AG20443 (cell line): Measurements from ENCODE around the gene VDR.
"Not testable (repeated sequence)": the region's sequence is repeated elsewhere in the genome, so short reads cannot be mapped to it uniquely, and the experiment has no call there.

ENCODE experiments used
- DNase-seq: peaks from one replicate; pipeline ENCODE4 v3.0.0; 2012; ENCODE audit warnings: low spot score, mixed read lengths

The VDR gene

GRCh38 chr12:47828976-47829482, 75.8 kb downstream of the VDR start:
- DNase-seq = peak; percentile 92

DNA sequence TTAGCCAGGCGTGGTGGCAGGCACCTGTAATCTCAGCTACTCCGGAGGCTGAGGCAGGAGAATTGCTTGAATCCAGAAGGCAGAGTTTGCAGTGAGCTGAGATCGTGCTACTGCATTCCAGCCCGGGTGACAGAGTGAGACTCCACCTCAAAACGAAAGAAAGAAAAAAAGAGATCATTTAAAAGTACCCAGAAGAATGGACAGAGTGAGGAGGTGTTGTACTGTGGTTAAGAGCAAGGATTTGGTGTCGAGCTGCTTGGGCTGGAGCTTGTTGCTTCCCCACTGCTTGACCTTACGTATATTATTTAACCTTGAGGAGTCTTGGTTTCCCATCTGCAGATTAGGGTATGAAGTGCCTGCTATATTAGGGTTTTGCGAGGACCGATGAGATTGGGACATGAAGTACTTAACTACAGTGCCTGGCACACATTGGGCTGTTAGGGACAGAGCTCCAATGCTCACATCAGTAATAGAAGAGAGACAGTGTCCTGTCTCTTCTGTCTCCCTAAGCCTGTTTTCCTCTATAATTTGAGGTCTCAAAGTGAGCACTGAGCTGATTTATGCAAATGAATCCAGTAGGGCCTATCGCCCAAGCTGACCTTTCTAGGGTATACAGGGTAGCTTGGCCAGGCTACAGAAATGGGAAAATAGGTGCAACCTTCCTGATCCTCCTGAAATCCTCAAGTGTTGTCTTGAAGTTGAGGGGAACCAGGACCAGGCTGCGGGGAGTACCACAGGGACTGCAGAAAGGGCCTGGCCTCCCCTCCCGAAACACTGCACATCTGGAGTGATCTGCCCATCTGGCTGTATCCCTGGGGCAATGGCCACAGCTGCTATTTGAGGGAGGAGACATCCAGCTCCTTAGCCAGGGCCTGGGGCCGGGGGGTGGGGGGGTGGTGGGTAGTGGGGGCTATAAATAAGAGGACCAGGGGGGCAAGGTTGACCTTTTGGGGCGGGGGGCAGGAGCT, 76.5 kb downstream of the VDR start:
- peak; percentile 47 for DNase-seq

- DNase-seq = no peak
Observed at GRCh38 chr12:47825173-47825639, 79.6 kb downstream of the VDR start.

GRCh38 chr12:47824635-47825034, 80.2 kb downstream of the VDR start:
- DNase-seq = no peak

DNA sequence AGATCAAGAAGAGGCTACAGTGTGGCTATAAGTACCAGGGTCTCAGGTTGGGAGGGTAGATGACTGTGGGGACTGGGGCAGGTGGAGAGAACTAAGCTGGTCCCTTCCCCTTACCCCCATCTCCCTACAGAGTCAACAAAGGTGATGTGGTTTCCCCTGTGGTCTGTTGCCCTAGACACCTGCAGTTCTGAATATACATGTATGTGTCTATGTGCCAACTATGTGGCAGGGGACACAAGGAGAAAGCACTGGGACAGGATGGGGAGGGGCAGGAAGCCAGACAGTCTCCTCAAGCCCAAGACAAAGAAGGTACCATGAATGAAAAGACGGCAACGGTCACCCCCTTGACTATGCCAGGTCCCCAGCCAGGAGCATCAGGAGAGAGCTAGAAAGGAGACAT, 80.6 kb downstream of the VDR start:
- no peak for DNase-seq

- no peak for DNase-seq
Observed at GRCh38 chr12:47823422-47824086, 81.2 kb downstream of the VDR start.

- no peak for DNase-seq
Observed at GRCh38 chr12:47822863-47823262, 81.9 kb downstream of the VDR start.

DNA sequence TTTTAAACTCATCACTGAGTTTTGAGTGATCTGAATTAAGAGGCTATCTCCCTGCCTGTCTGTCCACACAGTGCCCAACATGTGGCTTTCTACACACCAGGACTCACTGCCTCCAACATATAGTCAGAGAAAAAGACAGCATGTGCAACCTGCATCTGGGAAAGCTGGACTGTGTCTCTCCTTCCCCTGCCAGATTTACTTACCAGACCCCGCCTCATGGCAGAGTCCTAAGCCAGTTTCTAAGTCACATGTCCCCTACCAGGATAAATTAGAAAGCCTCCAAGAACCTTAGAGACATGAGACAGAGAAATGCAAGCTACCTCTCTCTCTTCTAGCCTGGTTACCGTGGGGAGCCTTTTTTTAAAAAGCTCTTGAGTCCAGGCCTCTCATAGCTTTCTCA, 82.4 kb downstream of the VDR start:
- DNase-seq = no peak

- peak; percentile 40 for DNase-seq
Observed at GRCh38 chr12:47821346-47821706, 83.5 kb downstream of the VDR start.

DNA sequence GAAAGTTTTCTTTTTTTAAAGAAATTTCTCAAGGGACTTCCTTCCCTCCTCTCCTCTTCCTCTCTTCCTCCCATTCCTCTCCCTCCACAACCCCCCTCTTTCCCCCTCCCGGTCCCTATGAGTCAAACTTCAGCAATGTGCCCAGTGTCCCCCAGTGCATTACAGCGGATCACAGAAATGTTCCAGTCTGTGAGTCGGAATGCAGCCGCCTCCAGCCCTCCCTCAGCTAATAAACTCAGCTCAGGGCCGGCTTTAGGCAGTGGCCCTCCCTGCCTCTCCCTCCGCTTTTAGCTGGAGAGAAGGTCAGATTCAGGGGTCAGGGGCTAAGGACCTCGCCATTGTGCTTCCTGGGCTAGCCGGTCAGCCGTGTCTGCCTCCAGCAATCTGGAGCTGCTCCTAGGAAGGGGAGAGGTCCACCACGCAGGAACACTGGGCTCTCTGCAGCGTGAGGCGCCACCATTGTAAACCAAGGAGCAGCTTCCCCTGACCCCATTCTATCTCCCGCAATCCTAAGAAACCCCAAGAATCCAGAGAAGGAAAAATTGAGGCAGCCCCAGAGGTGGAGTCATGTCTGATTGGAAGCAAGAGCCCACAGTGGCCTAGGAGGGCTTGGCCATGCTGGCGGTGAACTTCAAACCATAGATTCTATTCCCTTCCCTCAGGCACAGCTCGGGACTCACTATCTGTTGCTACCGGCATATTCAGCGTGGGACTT, 84.0 kb downstream of the VDR start:
- DNase-seq = peak; percentile 94

GRCh38 chr12:47819896-47820630, 84.7 kb downstream of the VDR start, which contains the start of gene HDAC7:
HDAC7 (minus strand) TSS chr12:47819903; CDS start chr12:47819785, 118 bp downstream.
- peak; percentile 91 for DNase-seq

DNA sequence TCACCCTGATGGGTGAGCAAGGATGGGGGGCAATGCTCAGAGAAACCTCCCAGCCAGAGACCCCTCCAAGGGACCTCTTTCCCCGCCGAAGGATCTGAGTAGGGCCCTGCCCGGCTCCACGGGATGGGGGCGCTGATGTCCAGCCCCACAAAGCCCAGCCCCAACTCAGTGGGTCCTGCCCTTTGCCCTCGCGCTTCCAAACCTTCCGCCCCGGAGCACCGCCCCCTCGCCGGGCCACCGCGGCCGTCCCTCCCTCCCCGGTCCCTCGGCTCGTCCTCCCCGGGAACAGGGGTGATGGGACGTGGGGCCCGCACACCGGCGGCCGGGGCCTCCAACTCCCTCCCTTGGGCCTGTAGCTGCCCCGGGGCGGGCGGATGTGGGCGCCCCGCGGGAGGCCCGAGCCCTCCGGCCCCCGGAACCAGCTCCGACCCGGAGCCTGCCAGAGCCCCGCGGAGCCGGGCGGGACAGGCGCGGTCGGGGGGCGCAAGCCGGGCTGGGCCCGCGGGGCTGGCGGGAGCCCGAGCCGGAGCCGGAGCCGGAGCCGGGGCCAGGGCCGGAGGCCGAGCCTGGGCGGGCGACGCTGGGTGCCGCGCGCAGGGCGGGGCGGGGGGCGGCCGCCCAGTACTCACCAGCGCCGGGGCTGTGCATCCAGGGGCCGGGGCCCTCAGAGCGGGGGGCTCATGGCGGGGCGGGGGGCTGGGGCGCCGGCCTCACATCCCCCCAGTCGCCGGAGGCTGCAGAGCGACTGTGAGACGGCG, 85.5 kb downstream of the VDR start:
- peak; percentile 52 for DNase-seq

DNA sequence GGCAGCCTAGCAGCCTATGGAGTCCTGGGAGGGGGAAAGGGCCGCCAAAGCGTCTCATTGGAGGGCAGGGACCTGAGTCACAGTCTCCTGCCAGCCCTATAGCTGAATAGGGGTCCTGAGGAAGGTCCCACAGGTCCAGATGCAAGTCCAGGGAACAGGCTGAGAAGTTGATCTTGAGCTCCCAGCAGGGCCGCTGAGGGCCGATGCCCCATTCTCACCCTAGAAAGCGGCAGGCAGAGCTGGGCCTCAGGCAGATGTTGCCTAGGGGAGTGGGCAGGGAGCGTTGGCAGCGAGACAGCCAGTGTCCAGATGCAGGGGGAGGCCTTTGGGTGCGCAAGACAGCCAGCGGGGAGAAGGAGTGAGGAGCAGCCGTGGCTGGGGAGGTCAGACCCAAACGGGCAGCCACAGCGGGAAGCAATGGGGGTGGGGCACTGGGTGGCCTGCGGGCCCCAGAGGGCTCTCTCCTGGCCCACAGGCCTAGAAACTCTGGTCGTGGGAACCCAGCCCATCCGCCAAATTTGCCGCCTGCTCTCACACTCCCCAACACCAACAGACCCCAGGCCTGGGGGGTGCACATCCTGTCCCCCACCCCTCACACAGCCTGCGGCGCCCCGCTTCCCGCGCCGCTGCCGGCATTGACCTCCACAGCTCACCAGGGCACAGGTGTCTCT, 86.2 kb downstream of the VDR start:
- DNase-seq = no peak

DNA sequence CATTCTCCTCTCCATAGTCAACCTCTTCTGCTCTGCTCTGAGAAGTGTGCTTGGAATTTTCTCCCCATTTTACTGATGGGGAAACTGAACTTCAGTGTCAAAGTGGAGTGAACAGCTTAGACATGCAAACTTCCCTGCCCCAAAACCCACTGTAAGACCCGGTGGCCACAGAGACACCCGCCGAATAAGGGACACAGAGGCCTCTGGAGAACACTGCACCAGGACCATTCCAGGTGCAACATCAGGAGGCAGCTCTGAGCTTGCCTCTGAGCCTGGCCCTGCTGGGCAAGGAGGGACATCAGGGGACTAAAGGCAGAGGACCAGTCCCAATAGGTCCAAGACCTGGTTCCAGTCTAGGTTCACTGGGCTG, 86.8 kb downstream of the VDR start:
- DNase-seq = no peak

- no peak for DNase-seq
Observed at GRCh38 chr12:47817272-47818006, 87.4 kb downstream of the VDR start.

GRCh38 chr12:47816403-47817271, 88.2 kb downstream of the VDR start:
- DNase-seq = no peak

- not testable (repeated sequence) for DNase-seq
Observed at GRCh38 chr12:47815447-47815846, 89.3 kb downstream of the VDR start.

DNA sequence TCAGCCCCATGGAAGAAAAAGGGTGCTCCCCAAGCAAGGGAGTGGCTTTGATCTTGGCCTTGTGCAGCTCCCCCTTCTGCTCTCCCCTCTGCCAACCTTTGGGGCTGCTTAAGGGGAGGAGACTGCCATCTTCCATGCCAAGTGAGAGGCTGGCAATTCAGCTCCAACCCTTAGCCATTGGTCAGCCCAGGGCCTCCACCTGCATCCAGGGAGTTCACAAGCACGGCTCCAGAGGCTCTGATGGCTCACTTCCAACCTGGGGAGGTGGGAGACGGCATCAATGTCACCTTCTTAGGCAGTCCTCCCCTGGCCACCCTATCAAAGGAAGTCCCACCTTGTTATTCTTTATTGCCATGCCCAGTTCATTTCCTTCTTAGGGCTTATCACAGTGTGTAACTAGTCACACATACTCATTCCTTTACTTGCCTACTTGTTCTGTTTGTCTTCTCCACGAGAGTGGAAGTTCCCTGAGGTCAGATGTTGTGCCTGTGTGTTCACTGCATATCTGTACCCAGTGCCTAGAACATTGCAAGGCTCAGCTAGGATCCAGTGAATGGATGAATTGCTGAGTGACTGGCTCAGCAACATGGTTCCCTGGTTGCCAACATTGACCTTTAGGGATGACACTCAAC, 90.1 kb downstream of the VDR start:
- no peak for DNase-seq
